Measurements from ENCODE around the gene DOCK1.
"Not testable (repeated sequence)": the region's sequence is repeated elsewhere in the genome, so short reads cannot be mapped to it uniquely, and the experiment has no call there.

Gene DOCK1

GRCh38 chr10:126904818-126905701, at the start of gene DOCK1:
DOCK1 (plus strand) TSS chr10:126905428; CDS start chr10:126905518, 90 bp downstream.
- DNase-seq, result no peak

GRCh38 chr10:126857178-126857806, 47.9 kb upstream of the DOCK1 start:
- no peak for DNase-seq

- no peak for DNase-seq
These were observed 37.5 kb upstream of the DOCK1 start for GRCh38 chr10:126867567-126868365.

- no peak for DNase-seq
These were observed 36.9 kb upstream of the DOCK1 start for GRCh38 chr10:126868371-126868770.

- DNase-seq, result no peak
These were observed 33.1 kb upstream of the DOCK1 start for GRCh38 chr10:126872135-126872534.

GRCh38 chr10:126872768-126873167, 32.5 kb upstream of the DOCK1 start:
- DNase-seq, result no peak

GRCh38 chr10:126876456-126876855, 28.8 kb upstream of the DOCK1 start:
- no peak for DNase-seq

GRCh38 chr10:126877390-126877789, 27.8 kb upstream of the DOCK1 start:
- DNase-seq, result no peak

- no peak for DNase-seq
These were observed 26.6 kb upstream of the DOCK1 start for GRCh38 chr10:126878594-126878993.

GRCh38 chr10:126880926-126881325, 24.3 kb upstream of the DOCK1 start:
- DNase-seq, result no peak

GRCh38 chr10:126882055-126882454, 23.2 kb upstream of the DOCK1 start:
- DNase-seq, result not testable (repeated sequence)

- not testable (repeated sequence) for DNase-seq
These were observed 16.8 kb upstream of the DOCK1 start for GRCh38 chr10:126888436-126888835.

- no peak for DNase-seq
These were observed 15.8 kb upstream of the DOCK1 start for GRCh38 chr10:126889421-126889820.

GRCh38 chr10:126890797-126891196, 14.4 kb upstream of the DOCK1 start:
- DNase-seq, result not testable (repeated sequence)

- no peak for DNase-seq
These were observed 12.7 kb upstream of the DOCK1 start for GRCh38 chr10:126892226-126893175.

- DNase-seq, result no peak
These were observed 12.0 kb upstream of the DOCK1 start for GRCh38 chr10:126893206-126893605.

GRCh38 chr10:126893841-126894240, 11.4 kb upstream of the DOCK1 start:
- no peak for DNase-seq

- no peak for DNase-seq
These were observed 9.9 kb upstream of the DOCK1 start for GRCh38 chr10:126895214-126895781.

- DNase-seq, result no peak
These were observed 6.8 kb upstream of the DOCK1 start for GRCh38 chr10:126898460-126898859.

- DNase-seq, result not testable (repeated sequence)
These were observed 5.7 kb upstream of the DOCK1 start for GRCh38 chr10:126899529-126899928.

GRCh38 chr10:126902157-126902556, 3.1 kb upstream of the DOCK1 start:
- DNase-seq, result no peak
